Measurements from ENCODE around the gene SEMA3G.

SEMA3G gene

GRCh38 chr3:52453496-52454249 lies 8.8 kb upstream of the SEMA3G start, which contains the start of gene TNNC1:
Gene TNNC1 (minus strand): TSS chr3:52454041. CDS start chr3:52454015, 26 bp downstream.
- DNase-seq (ENCODE audit: low spot score), result peak; percentile 53

GRCh38 chr3:52452570-52453221 lies 7.8 kb upstream of the SEMA3G start:
- no peak for DNase-seq (ENCODE audit: low spot score)

- no peak for DNase-seq (ENCODE audit: low spot score)
These were observed 7.2 kb upstream of the SEMA3G start for GRCh38 chr3:52452126-52452525.

- DNase-seq (ENCODE audit: low spot score), result no peak
These were observed 6.6 kb upstream of the SEMA3G start for GRCh38 chr3:52451237-52452083.

GRCh38 chr3:52450489-52451236 lies 5.8 kb upstream of the SEMA3G start:
- no peak for DNase-seq (ENCODE audit: low spot score)

GRCh38 chr3:52447512-52448355 lies 2.8 kb upstream of the SEMA3G start:
- DNase-seq (ENCODE audit: low spot score), result no peak

GRCh38 chr3:52446631-52447511 lies 2.0 kb upstream of the SEMA3G start:
- peak; percentile 77 for DNase-seq (ENCODE audit: low spot score)

- DNase-seq (ENCODE audit: low spot score), result no peak
These were observed 1.1 kb upstream of the SEMA3G start for GRCh38 chr3:52446042-52446441.

- DNase-seq (ENCODE audit: low spot score), result no peak
These were observed 864 bp downstream of the SEMA3G start for GRCh38 chr3:52443791-52444687.

- no peak for DNase-seq (ENCODE audit: low spot score)
These were observed 1.7 kb downstream of the SEMA3G start for GRCh38 chr3:52443268-52443610.

- DNase-seq (ENCODE audit: low spot score), result no peak
These were observed 2.3 kb downstream of the SEMA3G start for GRCh38 chr3:52442409-52443267.

- DNase-seq (ENCODE audit: low spot score), result no peak
These were observed 3.1 kb downstream of the SEMA3G start for GRCh38 chr3:52441772-52442332.

- no peak for DNase-seq (ENCODE audit: low spot score)
These were observed 3.7 kb downstream of the SEMA3G start for GRCh38 chr3:52441091-52441771.

- DNase-seq (ENCODE audit: low spot score), result no peak
These were observed 4.2 kb downstream of the SEMA3G start for GRCh38 chr3:52440671-52441070.

GRCh38 chr3:52440249-52440551 lies 4.7 kb downstream of the SEMA3G start:
- no peak for DNase-seq (ENCODE audit: low spot score)

- DNase-seq (ENCODE audit: low spot score), result no peak
These were observed 5.3 kb downstream of the SEMA3G start for GRCh38 chr3:52439426-52440248.
